GM12891 (cell line): Measurements from ENCODE around the gene C4orf50.
A peak's percentile ranks its signal among the peaks of the same experiment; 100 is the strongest.

Experiments
- DNase-seq: peaks from one replicate; pipeline ENCODE4 v3.0.0; 2011; ENCODE audit warnings: low spot score; ENCODE audit not compliant: insufficient read length
- FAIRE-seq: peaks from 2 replicates; lab custom pipeline; 2011; peaks lifted over from hg19 to GRCh38; lab: Jason Lieb, UNC
- PAX5 ChIP-seq: IDR thresholded peaks from 2 replicates; pipeline ENCODE4 v1.6.1; 2011; ENCODE audit warnings: low read length, moderate library complexity, mild to moderate bottlenecking; ENCODE audit not compliant: insufficient read depth, severe bottlenecking
- POLR2A ChIP-seq: IDR thresholded peaks from 2 replicates; pipeline ENCODE4 v1.6.1; 2011; ENCODE audit warnings: low read depth, low read length, control low read depth
- POLR2AphosphoS5 ChIP-seq: IDR thresholded peaks from 2 replicates; pipeline ENCODE4 v1.6.1; 2011; ENCODE audit warnings: low read depth, low read length, control low read depth
- POU2F2 ChIP-seq: IDR thresholded peaks from 2 replicates; pipeline ENCODE4 v1.6.1; 2011; ENCODE audit warnings: low read depth, mild to moderate bottlenecking, control low read depth, low read length, moderate library complexity
- SPI1 ChIP-seq: IDR thresholded peaks from 2 replicates; pipeline ENCODE4 v1.6.1; 2011; ENCODE audit warnings: low read depth, low read length, control low read depth
- TAF1 ChIP-seq: IDR thresholded peaks from 2 replicates; pipeline ENCODE4 v1.6.1; 2011; ENCODE audit warnings: low read depth, low read length, control low read depth

Gene C4orf50

DNA sequence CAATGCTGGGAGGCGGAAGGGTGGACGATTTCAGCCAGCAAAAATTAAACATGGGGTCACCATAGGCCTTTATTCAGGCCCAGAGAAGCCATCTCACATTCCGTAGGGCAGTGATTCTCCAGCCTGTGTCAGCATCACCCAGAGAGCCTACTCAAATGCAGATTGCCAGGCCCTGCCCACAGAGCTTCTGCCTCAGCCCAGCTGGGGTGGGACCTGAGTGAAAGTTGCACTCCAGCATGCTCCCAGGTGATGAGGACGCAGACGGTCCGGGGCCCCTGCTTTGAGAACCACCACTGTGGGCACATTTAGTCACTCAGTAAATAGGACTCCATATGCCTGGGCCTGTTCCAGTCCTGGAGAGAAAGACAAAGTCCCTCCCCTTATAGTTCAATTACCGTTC lies 12.4 kb upstream of the C4orf50 start:
- DNase-seq, result no peak
- no peak for TF ChIP-seq POU2F2
- TF ChIP-seq SPI1, result no peak
- no peak for TF ChIP-seq POLR2A
- no peak for TF ChIP-seq POLR2AphosphoS5
- TF ChIP-seq TAF1, result no peak
- no peak for TF ChIP-seq PAX5
- no peak for FAIRE-seq

DNA sequence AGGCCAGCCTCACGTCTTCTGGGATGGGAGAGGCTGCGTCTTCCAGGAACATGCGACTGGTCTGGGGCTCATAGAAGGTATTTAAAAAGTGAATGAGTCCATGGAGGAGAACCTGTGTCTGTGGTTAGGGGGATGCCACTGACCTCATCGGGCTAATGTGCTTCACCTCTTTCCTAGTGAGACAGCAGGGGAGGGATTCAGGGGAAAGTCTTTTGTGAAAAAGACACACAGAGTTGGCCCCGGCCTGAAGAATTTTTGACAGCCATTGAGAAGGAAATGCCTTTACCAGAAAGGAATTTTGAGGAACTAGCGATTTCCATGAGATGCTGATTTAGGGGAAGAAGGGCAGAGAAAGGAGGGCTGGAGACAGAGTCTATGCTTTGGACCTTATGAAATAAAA lies 11.0 kb upstream of the C4orf50 start:
- no peak for DNase-seq
- TF ChIP-seq SPI1 (no peak), POLR2A (no peak), POLR2AphosphoS5 (no peak), TAF1 (no peak), PAX5 (no peak), POU2F2 (no peak)

GRCh38 chr4:6028168-6028567 lies 9.9 kb upstream of the C4orf50 start:
- no peak for FAIRE-seq
- no peak for TF ChIP-seq POU2F2
- no peak for TF ChIP-seq PAX5
- TF ChIP-seq SPI1, result no peak
- TF ChIP-seq POLR2AphosphoS5, result no peak
- TF ChIP-seq TAF1, result no peak
- TF ChIP-seq POLR2A, result no peak
- no peak for DNase-seq

More for the DNA sequence above, 11.0 kb upstream of the C4orf50 start:
- FAIRE-seq, result no peak

DNA sequence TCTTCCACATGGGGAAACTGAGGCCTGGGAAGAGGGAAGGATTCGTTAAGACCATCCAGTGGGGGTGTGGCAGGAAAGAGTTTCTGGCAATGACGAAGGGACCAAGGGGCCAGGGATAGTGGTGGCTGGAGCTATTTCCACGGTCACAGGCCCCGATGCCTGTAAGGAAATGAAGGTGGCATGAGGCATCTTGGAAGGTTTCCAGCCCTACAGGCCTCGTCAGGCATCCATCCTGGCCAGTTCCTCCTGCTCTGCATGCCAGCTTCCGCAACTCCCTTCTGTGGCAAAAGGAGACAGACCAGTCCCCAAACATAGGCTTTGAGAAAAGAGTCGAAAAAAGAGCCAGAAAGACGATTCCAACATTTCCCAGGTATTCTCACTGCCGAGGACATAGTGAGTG lies 9.2 kb upstream of the C4orf50 start:
- FAIRE-seq (no peak), DNase-seq (no peak)
- TF ChIP-seq POLR2AphosphoS5, result no peak

- FAIRE-seq (no peak), DNase-seq (no peak)
- no peak for TF ChIP-seq TAF1
- no peak for TF ChIP-seq POU2F2
- TF ChIP-seq SPI1, result no peak
- no peak for TF ChIP-seq PAX5
- no peak for TF ChIP-seq POLR2AphosphoS5
- TF ChIP-seq POLR2A, result no peak
Observed at GRCh38 chr4:6024313-6024960, 6.2 kb upstream of the C4orf50 start.

GRCh38 chr4:6023731-6024130 lies 5.5 kb upstream of the C4orf50 start:
- TF ChIP-seq POLR2A (no peak), SPI1 (0 out of 2 replicates have a peak, but pooled peaks have one; percentile 5)
- DNase-seq, result no peak
- no peak for FAIRE-seq

- TF ChIP-seq PAX5 (no peak), SPI1 (no peak), POLR2AphosphoS5 (no peak), POLR2A (no peak), TAF1 (no peak), POU2F2 (no peak)
- FAIRE-seq (no peak), DNase-seq (no peak)
Observed at GRCh38 chr4:6022607-6023288, 4.5 kb upstream of the C4orf50 start.

- FAIRE-seq (no peak), DNase-seq (no peak)
- no peak for TF ChIP-seq POU2F2
- no peak for TF ChIP-seq TAF1
- no peak for TF ChIP-seq PAX5
- TF ChIP-seq POLR2A, result no peak
- 0 out of 2 replicates have a peak, but pooled peaks have one; percentile 26 for TF ChIP-seq SPI1
- no peak for TF ChIP-seq POLR2AphosphoS5
Observed at GRCh38 chr4:6021831-6022606, 3.8 kb upstream of the C4orf50 start.

DNA sequence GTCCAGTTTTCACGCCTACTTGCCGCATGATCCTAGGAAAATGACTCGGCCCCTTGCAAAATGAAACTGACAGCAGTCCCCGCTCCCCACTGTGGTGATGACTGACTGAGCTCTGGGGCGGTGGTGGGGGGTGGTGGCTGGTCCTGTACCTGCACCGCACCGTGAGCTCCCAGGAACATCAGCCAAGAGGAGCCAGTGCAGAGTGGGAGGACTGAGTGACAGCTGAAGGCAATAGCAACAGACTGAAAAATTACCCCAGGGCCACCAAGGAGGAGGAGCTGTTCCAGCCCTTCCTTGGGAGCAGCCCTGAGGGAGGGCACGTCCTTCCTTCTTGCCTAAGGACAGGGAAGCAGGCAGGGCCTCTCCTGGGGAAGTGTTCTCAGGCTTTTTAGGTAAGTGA lies 2.4 kb upstream of the C4orf50 start:
- DNase-seq, result no peak
- TF ChIP-seq POLR2A (no peak), TAF1 (no peak), POU2F2 (no peak), PAX5 (no peak), POLR2AphosphoS5 (no peak)
- no peak for FAIRE-seq
